C1 segment of cervical spinal cord (tissue), 14 donors: Measurements from ENCODE around the gene AZU1.

ENCODE experiments used
- DNase-seq, 14 donors: peaks; one replicate each; lab custom pipeline; 2025; lab: John Stamatoyannopoulos, UW

The AZU1 gene

GRCh38 chr19:797528-798414, 29.9 kb upstream of the AZU1 start:
- peak in 13 of 14 donors; percentile 42 to 88 (median 66) for DNase-seq

GRCh38 chr19:798415-799075, 29.1 kb upstream of the AZU1 start:
- no peak for DNase-seq

DNA sequence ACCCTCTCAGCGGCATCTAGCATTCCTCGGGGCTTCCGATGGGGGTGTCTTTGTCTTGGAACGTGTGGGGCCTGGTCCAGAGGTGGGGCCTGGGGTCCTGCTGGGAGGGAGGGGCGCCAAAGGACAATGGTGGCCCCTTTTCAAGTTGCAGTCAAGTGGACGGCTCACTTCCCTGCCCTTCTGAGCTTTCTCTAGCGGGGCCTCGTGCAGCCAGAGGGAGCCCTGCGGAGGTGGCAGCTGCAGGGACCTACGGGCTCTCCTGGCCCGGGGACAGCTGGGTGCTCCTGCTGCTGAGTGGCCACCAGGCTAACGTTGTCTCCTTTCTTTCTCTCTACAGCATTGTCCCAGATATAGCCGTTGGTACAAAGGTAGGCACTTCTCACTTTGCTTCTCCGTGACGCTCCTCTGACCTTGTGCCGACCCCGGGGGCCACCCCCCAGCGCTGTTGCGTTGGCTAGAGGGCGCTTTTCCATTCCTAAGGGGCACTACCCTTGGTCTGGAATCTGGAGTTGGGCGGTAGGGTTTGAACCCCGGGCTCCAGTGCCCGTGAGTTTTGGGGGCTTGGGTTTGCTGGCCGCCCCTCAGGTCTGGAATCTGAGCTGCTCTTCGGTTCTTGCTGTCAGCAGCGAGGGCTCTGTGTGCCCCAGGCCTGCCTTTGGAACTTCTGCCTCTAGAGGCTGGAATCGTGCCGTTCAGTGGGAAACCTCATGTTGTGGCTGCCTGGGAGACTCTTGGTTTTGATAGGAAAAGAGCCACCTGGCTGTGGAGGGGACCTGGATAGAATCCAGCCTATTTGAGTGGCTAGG, 28.4 kb upstream of the AZU1 start:
- no peak for DNase-seq

DNA sequence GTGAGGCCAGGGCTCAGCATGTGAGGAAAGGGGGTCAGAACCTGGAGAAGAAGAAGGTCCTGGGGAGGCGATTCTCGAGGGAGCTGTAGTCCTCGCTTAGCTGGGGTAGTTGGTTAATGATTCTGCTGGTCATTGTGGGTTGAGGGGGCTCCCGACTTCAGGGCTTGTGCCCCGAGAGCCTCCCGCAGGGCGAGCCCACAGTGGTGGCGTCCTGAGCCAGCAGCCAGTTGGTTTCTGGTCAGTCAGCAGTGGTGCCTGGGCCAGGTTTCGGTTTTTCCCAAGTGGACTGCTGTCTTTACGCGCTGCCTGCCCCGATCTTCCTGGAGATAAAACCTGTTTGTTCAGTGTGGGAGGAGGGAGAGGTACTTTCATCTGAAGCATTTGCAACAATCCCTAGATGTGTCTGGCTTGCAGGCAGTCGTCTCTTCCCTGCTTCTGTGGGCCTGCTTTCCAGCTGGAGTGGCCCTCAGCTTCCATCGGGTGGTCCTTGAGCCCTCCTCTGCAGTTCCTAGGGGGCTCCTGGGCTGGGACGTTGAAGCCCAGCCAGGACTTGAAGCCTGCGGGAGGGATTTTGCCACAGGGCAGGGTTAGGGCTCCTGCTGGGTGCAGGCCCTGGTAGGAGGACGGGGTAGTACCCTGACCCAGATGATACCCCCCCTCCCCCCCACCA, 27.1 kb upstream of the AZU1 start:
- DNase-seq: no peak

GRCh38 chr19:801030-801860, 26.4 kb upstream of the AZU1 start:
- DNase-seq: no peak

- peak in 1 of 14 donors; percentile 21 for DNase-seq
These were observed 25.7 kb upstream of the AZU1 start for GRCh38 chr19:801861-802497.

- DNase-seq: no peak
These were observed 25.0 kb upstream of the AZU1 start for GRCh38 chr19:802498-803098.

DNA sequence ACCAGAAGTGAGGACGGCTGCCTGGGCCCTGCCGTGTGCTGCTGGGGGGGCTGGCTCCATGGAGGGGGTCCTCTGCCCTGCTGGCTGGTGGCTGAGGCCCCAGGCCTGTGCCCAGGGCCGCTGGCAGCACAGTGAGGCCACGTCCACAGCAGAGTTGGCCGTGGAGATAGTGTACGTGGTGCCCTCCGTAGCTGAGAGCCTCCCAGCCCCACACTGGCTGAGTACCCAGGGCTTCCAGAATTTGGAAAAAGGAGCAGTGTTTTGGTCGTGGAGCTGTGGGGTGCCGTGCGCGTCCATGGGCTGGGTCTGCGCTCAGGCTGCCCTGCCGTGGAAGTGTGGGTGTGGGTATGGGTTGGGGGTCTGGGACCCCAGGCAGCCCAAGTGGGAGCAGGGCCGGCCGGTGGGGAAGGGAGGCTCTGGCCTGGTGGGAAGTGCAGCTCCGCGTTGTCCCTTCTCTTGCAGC, 24.5 kb upstream of the AZU1 start:
- DNase-seq: no peak

GRCh38 chr19:803686-804418, 23.8 kb upstream of the AZU1 start:
- DNase-seq: no peak

DNA sequence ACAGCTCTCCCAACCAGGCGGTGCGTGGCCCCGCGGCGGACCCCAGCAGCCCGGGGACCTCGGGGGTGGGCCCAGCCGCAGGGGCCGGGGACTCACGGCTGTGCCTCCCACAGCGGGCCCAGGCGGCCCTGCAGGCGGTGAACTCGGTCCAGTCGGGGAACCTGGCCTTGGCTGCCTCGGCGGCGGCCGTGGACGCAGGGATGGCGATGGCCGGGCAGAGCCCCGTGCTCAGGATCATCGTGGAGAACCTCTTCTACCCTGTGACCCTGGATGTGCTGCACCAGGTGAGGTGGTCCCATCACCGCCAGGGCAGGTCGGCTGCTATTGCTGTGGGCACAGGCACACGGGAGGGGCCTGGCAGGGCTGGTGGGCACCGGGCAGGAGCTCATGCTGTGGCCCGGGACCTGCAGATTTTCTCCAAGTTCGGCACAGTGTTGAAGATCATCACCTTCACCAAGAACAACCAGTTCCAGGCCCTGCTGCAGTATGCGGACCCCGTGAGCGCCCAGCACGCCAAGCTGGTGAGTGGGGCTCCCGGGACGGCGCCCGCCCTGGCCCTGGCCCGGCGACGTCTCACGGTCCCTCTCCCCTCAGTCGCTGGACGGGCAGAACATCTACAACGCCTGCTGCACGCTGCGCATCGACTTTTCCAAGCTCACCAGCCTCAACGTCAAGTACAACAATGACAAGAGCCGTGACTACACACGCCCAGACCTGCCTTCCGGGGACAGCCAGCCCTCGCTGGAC, 23.0 kb upstream of the AZU1 start:
- no peak for DNase-seq

- no peak for DNase-seq
These were observed 22.5 kb upstream of the AZU1 start for GRCh38 chr19:805166-805551.

- no peak for DNase-seq
These were observed 21.8 kb upstream of the AZU1 start for GRCh38 chr19:805600-806550.

DNA sequence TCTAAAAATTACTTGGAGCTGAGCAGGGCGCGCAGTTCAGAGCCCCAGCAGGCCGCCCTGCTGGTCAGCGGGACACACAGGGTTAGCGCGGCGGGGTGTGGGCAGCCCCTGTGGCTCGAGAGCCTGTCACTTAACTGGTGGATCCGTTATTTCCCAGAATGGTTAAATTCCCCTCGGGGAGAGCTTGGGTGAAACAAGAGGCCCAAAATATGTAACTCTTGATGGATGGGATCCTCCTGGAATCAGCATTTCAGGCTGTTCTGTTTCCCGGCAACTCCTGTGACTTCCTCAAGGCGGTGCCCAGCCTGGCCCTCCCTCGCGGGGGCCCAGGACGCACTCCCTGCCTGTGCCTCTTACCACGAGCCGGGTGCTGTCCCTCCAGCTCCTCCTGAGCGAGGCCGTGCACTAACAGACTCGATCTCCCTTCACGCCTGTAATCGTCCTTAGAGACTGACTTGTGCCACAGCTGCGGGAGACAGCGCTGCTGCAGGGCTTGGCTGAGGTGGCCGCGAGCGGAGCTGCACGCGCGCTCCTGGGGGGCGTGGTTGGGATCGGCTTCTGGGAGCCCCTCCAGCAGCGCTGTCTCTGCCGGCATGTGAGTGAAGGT, 20.7 kb upstream of the AZU1 start:
- DNase-seq: no peak

DNA sequence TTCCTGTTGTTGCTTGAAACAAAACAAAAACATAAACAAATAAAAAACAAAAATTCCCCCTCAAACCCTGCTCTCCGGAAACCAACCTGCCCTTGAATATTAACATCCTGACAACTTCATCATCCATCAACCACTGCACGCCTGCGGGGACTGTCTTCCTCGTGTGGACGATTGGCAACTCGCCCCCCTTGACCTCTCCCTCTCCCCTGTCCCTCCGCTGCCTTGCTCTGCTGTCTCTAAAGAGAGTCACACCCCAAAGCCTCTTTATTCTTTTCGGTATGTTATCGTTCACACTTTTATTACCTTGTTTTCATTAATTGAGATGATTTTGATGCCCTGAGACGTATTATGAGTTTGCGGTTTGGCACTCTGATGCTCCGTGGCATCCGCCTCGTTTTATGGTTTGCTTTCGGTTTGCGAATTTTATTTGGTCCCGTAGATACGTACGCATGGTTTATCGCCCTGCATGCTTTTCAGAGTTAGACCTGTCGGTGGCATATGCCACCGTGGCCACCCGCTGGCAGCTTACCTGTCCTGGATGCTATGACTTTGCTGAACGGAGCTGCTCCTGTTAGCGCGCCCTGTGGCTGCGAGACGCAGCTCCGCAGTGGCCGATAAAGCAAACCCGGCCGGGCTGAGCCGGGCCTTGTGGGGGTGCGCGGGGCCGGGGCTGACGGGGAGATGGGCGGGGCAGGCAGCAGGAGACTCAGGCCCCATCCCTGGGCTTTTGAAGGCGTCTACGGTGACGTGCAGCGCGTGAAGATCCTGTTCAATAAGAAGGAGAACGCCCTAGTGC, 19.8 kb upstream of the AZU1 start:
- DNase-seq: no peak

GRCh38 chr19:808423-808775, 19.2 kb upstream of the AZU1 start:
- DNase-seq: no peak
